Right hindlimb (tissue), 1 donor: ENCODE measurements around the gene ARHGEF3.

Experiments
- DNase-seq: peaks from one replicate; pipeline ENCODE4 v3.0.0-alpha.2; 2018

The ARHGEF3 gene

DNA sequence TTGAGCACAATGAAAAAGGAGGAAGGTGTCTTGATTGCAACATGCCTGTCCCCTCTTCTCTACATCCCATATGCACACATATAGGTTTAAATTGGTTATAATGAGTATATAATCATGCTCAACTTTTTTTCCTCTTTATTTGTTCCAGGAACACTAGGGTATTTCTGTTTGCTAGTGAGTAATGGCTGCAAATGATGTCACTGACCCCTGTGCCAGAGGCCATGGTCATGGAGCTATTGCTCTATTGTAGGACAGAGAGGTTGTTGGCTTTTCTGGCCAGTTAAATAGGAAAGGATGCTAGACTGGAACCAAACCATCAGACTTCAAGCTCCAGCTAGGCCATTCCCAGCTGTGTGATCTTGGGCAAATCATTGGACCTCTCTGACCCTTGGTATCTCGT, 9.6 kb downstream of the ARHGEF3 start:
- DNase-seq: no peak

- DNase-seq: no peak
Observed at GRCh38 chr3:56790016-56790821, 11.5 kb downstream of the ARHGEF3 start.

DNA sequence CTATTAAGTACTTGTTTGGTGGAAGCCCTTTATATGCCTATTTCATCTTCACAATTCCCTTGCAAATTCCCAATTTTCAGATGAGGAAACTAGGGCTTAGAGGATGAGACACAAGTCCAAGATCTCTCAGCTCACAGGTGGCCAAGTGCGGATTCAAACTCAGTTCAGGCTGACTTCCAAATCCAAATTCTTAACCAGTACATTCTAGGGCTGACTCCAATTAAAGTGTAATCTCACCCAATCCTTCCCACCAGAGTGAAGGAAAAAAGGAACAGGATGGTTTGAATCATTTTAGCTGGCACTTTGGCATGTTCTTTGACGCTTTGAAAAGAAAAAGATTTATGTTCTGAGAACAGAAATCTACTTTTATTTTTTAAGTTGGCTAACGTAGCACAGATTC, 12.7 kb downstream of the ARHGEF3 start:
- no peak for DNase-seq

DNA sequence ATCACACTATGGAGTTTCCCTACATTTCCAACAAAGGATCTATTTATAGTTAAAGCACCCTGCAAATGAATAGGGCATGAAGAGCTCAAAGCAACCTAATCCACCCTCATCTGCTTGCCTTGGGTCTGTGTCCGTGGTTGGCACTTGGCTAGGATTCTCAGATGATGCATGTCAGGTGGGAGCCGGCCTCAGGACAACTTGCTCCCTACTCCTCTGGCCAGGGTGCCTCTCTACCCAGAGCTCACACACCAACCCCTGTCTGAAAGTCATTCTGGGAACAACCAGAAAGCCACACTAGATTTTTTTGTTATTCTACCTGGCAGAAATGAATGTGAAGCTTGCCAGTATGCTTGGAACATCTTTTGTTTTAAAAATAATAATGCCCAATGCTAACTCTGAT, 13.2 kb downstream of the ARHGEF3 start:
- DNase-seq: no peak

GRCh38 chr3:56787784-56788256, 13.9 kb downstream of the ARHGEF3 start:
- DNase-seq: no peak

- no peak for DNase-seq
Observed at GRCh38 chr3:56787258-56787775, 14.4 kb downstream of the ARHGEF3 start.

GRCh38 chr3:56785499-56785898, 16.2 kb downstream of the ARHGEF3 start:
- no peak for DNase-seq

DNA sequence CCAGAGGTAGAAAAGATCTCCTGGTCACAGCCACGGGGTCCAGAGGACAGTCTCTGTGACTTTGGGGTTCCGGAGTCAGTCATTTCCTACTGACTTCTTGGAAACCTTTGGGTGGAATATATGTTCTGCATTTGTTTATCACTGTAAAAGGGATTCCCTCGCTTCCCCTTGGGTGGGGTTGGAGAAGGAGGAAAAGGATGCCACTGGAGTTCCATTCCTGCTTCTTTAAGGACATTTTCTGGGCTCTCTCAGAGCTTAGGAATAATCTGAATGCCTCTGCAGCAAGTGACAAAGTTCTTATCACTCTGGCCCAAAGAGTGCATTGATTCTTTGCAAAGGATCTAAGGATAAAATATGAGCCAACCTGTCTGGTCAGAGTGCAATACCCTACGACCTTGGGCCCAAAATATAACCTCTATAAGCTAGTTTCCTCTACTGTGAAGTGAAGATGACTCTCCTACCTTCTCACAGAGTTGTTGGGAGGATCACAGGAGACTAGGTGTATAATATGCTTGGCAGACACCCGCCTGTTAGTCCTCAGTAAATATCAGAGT, 17.2 kb downstream of the ARHGEF3 start:
- DNase-seq: no peak

- peak; percentile 60 for DNase-seq
Observed at GRCh38 chr3:56783644-56784447, 17.9 kb downstream of the ARHGEF3 start.

GRCh38 chr3:56782906-56783305, 18.8 kb downstream of the ARHGEF3 start:
- DNase-seq: no peak

DNA sequence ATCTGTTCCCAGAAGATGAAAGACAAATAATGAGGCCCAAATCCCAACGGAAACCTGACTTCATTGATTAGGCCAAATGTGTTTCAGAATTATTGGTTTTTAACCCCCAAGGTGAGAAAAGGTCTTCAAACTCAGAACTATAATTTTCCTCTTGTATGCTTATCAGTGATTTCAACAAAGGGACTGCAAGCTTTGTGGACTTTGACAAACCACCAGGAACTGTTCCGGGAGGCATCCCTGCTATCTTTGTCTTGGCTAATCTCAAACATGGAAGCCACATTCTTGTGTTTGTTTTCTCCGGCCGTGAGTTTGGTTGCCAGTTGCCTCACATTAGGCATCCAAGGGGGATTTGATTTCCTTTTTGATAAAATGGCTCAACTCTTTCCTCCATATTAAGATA, 19.5 kb downstream of the ARHGEF3 start:
- DNase-seq: no peak

GRCh38 chr3:56781762-56782161, 20.0 kb downstream of the ARHGEF3 start:
- DNase-seq: no peak

DNA sequence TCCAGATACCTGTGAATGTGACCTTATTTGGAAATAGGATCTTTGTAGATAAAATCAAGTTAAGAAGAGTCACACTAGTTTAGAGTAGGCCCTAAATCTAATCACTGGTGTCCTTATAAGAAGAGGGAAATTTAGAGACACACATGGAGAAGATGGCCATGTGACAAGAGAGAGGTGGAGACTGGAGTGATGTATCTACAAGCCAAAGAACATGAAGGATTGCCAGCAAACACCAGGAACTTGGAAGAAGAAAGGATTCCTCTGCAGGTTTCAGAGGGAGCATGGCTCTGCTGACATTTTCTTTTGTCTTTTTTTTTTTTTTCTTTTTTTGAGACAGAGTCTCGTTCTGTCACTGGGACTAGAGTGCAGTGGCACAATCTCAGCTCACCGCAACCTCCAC, 20.8 kb downstream of the ARHGEF3 start:
- DNase-seq: no peak

GRCh38 chr3:56778893-56779292, 22.9 kb downstream of the ARHGEF3 start:
- DNase-seq: no peak

- DNase-seq: no peak
Observed at GRCh38 chr3:56776556-56776950, 25.2 kb downstream of the ARHGEF3 start.

GRCh38 chr3:56775838-56776555, 25.8 kb downstream of the ARHGEF3 start:
- DNase-seq: no peak

GRCh38 chr3:56775445-56775837, 26.3 kb downstream of the ARHGEF3 start:
- no peak for DNase-seq

DNA sequence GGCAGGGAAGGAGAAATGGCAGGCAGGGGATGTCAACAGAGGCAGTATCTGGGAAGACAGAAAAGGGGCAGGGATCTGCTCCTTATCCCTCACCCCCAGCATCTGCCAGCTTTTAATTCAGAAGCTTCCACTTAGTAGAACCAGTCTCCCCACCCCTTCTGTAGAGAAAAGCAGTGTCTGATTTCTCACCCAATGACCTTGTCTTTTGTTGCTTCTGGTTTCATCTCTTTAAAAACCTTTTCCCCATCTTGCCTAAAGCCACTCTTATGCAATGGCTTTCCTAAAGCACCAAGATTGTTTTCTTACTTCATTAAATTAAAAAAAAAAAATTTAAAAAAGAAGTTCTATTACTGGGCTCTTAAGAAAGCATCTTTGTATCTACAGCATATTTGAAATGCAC, 27.8 kb downstream of the ARHGEF3 start:
- DNase-seq: no peak

DNA sequence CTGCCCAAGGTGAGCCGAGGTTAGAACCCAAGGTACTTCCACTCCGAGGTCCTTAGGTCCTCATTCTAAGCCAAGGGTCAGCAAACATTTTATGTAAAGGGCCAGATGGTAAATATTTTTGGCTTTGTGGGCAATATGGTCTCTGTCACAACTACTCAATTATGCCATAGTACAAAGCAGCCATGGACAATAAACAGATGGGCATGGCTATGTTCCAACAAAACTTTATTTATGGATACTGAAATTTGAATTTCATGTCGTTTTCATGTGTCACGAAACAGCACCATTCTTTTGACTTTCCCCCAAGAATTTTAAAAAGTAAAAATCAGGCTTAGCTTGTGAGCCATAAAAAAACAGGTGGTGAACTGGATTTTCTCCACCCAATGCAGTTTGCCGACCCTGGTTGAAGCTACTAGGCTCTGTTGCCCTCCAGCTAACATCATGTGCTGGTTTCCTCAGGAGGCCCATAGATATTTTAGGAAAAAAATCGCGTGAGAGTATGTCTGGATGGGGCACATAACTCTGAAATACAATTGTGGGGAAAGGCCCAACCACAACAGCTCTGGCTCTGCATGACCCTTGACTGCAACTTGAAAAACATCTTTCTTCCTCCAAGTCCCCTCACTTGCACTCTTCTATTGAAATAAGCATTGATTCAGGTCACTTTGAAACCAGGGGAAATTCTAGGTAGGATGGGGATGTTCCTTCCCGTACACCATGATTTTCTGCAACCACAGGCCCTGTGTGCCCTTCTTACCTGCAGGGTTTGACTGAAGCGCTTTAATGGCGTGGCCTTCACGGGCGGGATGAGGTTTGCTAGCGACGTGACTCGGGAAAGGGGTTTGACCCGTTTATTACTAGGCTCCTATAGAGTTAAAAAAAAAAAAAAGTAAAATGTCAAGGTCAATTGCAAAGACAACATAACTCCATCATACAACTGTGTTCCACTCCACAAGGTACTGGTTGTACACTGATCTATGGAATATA, 28.5 kb downstream of the ARHGEF3 start:
- no peak for DNase-seq

- no peak for DNase-seq
Observed at GRCh38 chr3:56771376-56771775, 30.4 kb downstream of the ARHGEF3 start.

GRCh38 chr3:56769116-56769707, 32.5 kb downstream of the ARHGEF3 start:
- peak; percentile 62 for DNase-seq
